G401.6 (cell line): ENCODE data around the gene PITPNC1.

Source experiments
- FAIRE-seq: peaks from 2 replicates; lab custom pipeline; 2012; peaks lifted over from hg19 to GRCh38; lab: Jason Lieb, UNC

The PITPNC1 gene

DNA sequence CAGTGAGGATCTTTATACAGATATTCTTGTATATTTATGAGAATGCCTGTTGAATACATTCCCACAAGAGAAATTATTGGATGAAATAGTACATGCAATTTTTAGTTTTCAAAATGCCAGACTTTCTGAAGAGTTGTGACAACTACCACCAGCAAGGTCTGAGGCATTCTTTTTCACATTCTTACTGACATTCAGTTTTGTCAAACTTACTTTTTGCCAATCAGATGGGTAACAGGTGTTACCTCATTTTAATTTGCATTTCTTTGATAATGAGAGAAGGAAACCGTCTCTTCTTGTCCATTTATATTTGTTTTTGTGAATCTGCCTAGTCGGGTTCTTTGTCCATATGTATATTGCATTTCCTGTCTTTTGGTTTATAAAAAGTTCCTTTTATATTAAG, 364.9 kb downstream of the PITPNC1 start:
- no peak for FAIRE-seq
